Stimulated activated naive CD4-positive, alpha-beta T cell treated with Interleukin-2 at 50 U/mL for 16 hours (primary cell): ENCODE data around the gene TARP.

Experiments used
- DNase-seq: peaks from one replicate; lab custom pipeline; 2025; lab: John Stamatoyannopoulos, UW

TARP gene

GRCh38 chr7:38273286-38273995 is at the start of gene TARP:
TSS of gene TARP (minus strand) at chr7:38273636.
- DNase-seq = no peak

GRCh38 chr7:38323156-38323555 is 49.7 kb upstream of the TARP start:
- no peak for DNase-seq

- no peak for DNase-seq
Observed at GRCh38 chr7:38322461-38322860, 49.0 kb upstream of the TARP start.

- no peak for DNase-seq
Observed at GRCh38 chr7:38321967-38322366, 48.5 kb upstream of the TARP start.

GRCh38 chr7:38321515-38321944 is 48.1 kb upstream of the TARP start:
- DNase-seq = no peak

GRCh38 chr7:38321050-38321449 is 47.6 kb upstream of the TARP start:
- DNase-seq = no peak

GRCh38 chr7:38319873-38320272 is 46.4 kb upstream of the TARP start:
- DNase-seq = no peak

GRCh38 chr7:38318803-38319416 is 45.5 kb upstream of the TARP start:
- no peak for DNase-seq

- DNase-seq = no peak
Observed at GRCh38 chr7:38318241-38318640, 44.8 kb upstream of the TARP start.

GRCh38 chr7:38317515-38317914 is 44.1 kb upstream of the TARP start:
- DNase-seq = no peak

- no peak for DNase-seq
Observed at GRCh38 chr7:38316733-38317360, 43.4 kb upstream of the TARP start.

GRCh38 chr7:38315410-38315809 is 42.0 kb upstream of the TARP start:
- no peak for DNase-seq

GRCh38 chr7:38312821-38313220 is 39.4 kb upstream of the TARP start:
- no peak for DNase-seq

GRCh38 chr7:38311329-38311937 is 38.0 kb upstream of the TARP start:
- DNase-seq = no peak

- no peak for DNase-seq
Observed at GRCh38 chr7:38310591-38311101, 37.2 kb upstream of the TARP start.

GRCh38 chr7:38309555-38309954 is 36.1 kb upstream of the TARP start:
- no peak for DNase-seq

GRCh38 chr7:38308140-38308539 is 34.7 kb upstream of the TARP start:
- no peak for DNase-seq

- no peak for DNase-seq
Observed at GRCh38 chr7:38307640-38308039, 34.2 kb upstream of the TARP start.

GRCh38 chr7:38306914-38307313 is 33.5 kb upstream of the TARP start:
- DNase-seq = no peak

- DNase-seq = no peak
Observed at GRCh38 chr7:38306171-38306570, 32.7 kb upstream of the TARP start.

- no peak for DNase-seq
Observed at GRCh38 chr7:38303866-38304265, 30.4 kb upstream of the TARP start.

- no peak for DNase-seq
Observed at GRCh38 chr7:38300175-38300574, 26.7 kb upstream of the TARP start.
